22Rv1 (cell line): ENCODE data around the gene ACAP1.

ENCODE experiments used
- CTCF ChIP-seq: fragments of 450-650 bp; IDR thresholded peaks from 2 replicates; pipeline ENCODE4 v1.5.1; 2017; ENCODE audit warnings: mild to moderate bottlenecking
- ZFX ChIP-seq: fragments of 450-650 bp; IDR thresholded peaks from 2 replicates; pipeline ENCODE4 v1.6.1; 2017; ENCODE audit warnings: antibody characterized with exemption, borderline replicate concordance

DNA sequence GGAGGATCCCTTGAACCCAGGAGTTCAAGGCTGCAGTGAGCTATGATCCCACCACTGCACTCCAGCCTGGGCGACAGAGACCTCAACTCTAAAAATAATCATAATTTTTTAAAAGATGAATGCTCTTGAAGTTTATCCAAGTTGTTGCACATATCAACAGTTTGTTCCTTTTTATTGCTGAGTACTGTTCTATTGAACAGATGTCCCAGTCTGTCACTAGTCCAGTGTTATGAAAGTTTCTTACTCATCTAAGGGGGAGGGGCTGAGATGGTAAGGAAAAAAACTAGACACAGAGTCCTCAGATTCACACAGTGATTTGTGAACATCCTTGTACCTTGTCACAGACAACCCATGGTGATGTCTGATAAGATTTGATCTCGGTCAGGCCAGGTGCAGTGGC, 3.9 kb downstream of the ACAP1 start:
- no peak for TF ChIP-seq CTCF
- no peak for TF ChIP-seq ZFX
